GM03348 (cell line): ENCODE measurements around the gene PRKX.
"Not testable (repeated sequence)": the region's sequence is repeated elsewhere in the genome, so short reads cannot be mapped to it uniquely, and the experiment has no call there.

Experiments
- DNase-seq: peaks from one replicate; pipeline ENCODE4 v3.0.0; 2012; ENCODE audit warnings: low spot score

Gene PRKX

GRCh38 chrX:3577551-3577950 lies 135.9 kb downstream of the PRKX start:
- no peak for DNase-seq

GRCh38 chrX:3576886-3577501 lies 136.5 kb downstream of the PRKX start:
- DNase-seq: peak; percentile 30

GRCh38 chrX:3567686-3568085 lies 145.8 kb downstream of the PRKX start:
- DNase-seq: no peak

GRCh38 chrX:3563451-3563850 lies 150.0 kb downstream of the PRKX start:
- DNase-seq: no peak

GRCh38 chrX:3560010-3560409 lies 153.4 kb downstream of the PRKX start:
- DNase-seq: not testable (repeated sequence)
